HG03432 (cell line): ENCODE measurements around the gene FRMD4B.

ENCODE experiments used
- ATAC-seq: cut with Tn5 transposase; IDR thresholded peaks from one replicate; pipeline ENCODE4 v1.9.1; 2021; ENCODE audit warnings: mild to moderate bottlenecking, moderate library complexity; ENCODE audit not compliant: unreplicated experiment

The FRMD4B gene

DNA sequence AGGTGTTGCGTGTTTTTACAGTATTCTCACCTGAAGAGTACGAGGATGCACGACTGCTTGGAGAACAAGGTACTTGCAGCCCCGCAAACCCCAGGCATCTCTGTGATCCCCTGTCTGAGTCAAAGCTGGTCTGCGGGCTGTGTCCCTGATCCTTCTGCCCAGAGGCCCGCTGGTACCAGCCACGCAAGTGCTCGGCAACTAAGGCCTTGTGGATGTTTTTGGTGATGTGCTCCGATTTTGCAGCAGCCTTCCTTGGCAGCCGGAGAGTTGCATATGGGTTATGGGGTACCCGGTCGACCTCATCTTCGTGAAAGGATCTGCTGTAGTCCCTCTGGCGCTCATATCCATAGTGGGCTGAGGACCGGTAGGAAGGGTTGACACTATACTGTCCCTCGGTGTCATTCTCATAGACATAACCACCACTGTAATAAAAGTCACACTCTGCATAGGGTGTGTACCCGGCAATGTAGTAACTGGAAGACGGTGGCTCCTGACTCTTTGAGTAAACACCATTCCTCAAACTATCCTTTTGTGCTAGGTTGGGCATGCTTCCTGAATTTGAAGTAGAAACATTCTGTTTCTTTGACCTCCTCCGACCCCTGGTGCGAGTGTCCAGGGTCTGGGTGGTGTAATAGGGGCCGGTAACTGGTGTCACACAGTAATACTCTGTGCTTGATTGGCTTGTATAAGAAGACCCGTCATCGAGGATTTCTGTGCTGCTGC is 204.9 kb downstream of the FRMD4B start:
- ATAC-seq: no peak

DNA sequence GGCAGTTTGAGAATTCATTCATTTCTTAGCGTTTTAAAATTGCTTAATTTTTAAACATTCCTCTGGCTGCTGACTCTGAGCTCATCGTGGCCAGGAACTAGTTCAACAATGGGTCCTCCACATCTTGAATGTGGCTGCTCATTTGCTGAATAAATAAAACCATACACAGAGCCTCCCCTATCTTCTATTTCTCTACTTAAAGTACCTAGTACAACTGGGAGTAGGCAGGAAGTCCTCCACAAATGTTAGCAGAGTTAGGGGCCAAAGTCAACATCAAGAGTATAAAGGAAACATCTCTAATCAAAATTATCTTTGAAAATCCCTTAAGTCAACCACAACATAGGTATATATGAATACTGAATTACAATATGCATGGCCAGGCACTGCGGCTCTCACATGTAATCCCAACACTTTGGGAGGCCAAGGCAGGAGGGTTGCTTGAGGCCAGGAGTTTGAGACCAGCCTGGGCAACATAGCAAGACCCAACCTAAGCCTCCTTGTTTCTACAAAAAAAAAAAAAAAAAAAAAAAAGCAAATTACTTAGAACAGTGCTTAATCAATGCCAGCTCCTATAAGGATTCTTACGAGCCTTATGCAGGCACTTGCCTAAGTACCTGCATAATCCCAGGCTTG is 206.0 kb downstream of the FRMD4B start:
- no peak for ATAC-seq

DNA sequence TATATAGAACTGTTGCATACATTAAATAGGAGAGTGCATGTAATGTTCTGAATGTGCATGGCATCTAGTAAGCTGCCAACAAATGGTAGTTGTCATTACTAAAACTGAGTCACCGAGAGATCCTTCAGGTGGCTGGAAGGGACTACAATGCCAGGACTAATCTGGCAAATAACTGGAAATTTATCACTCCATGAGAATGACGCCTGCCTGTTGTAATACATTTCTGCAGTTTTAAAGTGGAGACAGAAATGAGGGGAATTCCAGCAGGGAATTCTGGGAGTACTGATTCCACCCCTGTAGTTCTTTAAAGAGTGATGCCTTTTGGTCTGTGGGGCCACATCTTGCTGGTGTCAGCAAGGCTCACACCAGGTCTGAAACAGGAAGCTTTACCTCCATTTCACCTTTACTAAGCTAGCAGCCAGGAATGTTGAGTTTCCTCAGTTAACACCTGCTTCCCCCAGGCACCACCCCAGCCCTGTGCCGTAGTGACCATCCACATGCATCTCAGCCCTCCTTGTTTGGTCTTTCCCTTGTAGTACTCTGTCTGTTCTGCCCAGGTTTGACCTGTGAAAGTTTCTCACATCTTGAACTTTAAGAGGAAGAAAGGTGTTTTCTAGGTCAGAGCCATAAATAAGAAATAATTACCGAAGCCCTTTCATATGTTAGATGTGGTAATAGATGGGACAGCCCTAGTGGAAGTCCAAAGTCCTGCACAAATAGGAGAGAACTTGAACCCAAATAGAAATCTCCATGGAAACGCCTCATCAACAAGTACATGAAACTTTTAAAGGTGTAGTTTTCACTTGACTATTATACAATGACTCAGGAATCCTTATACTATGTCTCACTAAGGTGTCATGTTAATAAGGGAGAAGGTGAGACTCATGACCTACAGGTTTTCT is 206.8 kb downstream of the FRMD4B start:
- ATAC-seq: no peak

DNA sequence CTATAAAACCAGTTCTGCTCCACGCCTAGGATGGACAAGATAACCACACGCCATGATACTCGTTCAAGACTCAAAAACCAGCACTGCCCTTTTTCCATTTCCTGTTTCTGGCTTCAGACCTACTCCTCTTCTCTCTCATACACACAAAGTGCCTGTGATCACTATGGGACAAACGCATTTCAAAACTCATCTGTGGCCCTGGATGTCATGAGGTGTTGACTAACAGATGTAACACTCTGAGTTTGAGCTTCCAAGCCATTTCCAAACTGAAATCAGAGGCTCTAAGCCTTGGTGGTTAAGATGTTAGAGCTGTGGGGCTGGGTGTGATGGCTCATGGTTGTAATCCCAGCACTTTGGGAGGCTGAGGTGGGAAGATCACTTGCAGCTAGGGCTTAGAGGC is 207.8 kb downstream of the FRMD4B start:
- ATAC-seq: no peak

DNA sequence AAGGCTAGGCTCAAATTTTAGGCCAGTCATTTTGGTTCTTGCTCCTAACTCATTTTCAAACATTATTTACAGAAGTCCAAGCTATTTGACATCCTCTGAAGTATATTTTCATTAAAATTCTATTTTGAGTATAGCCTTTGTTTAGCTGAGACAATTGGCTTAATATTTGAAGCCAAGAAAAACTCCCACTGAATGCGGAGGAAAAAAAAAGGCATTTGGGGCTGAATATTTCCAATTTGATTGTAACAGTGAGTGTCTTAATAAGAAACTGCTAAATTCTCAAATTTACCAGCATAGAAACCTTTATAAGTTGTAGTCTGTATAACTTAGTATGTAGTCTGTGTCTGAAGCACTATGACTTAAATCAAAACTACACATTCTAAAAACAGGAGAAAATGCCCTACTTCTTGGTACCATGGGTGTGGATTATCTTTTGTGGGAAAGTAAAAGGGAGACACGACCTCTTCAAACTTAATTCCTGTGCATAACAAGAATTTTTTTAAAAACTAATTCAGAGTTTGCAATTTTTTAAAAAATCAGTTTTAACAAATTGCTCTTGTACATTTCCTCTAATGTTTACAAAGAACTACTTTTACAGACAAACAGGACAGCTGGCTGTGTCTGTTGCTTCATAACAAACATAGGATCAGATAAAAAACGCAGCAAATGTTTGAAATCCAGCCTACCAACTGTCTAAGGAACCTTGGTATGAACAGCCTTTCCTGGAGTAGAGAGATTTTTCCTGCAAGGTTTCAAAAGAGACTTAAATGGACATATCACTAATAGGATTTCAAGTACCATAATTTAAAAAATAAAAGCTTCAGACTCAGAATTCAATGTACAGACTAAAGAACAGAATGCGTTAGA is 210.8 kb downstream of the FRMD4B start:
- no peak for ATAC-seq

DNA sequence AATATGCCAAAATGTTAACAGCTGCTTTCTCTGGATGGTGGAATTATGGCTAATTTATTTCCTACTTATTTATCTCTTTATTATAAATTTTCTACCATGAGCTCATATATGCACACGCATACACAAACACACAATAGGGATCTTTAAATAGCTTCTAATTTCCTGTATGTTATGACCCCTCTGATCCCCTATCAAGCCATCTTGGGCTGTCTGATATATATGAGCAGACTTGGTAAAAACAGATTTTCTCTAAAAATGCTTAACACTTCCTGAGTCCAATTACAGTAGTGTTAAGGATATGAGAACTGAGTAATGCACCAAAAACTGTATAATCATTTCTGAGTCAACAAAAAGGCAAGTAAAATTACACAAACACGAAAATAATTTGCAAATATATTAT is 211.4 kb downstream of the FRMD4B start:
- no peak for ATAC-seq

DNA sequence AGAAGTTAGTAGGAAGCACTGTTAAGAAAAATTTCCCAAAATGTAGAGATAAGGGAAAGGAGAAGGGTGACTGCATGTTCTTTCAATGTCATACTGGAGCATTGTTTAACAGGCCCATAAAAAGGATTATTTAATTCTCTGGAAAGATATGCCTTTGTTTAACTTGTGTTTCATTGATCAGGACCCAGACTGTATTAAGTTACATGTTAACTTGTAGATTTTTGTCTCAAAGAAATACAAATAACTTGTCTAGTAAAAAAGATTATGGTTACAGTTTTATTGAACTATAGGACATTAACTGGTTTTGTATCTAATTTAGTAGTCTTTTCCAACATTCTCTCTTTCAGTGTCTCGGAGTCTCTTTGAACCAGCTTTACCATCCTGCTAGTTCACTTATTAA is 213.8 kb downstream of the FRMD4B start:
- no peak for ATAC-seq

DNA sequence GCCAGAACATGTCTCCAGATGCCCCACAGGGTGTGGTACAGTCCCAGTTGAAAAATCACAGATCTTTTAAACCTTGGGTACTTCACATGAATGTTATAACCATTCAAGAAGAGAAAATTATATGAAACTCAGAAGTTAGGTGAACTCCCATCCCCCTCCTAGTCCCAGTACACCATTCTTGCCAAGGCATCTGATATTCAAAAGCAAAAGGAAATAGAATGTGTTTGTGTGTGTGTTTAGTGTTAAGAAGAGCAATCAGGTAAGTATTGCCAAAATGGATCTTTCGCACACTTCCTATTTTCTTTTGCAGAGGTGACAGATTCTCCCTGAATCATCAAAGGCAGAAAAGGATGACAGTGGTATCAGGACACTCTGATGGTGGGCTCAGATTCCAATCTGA is 219.4 kb downstream of the FRMD4B start:
- ATAC-seq: no peak

DNA sequence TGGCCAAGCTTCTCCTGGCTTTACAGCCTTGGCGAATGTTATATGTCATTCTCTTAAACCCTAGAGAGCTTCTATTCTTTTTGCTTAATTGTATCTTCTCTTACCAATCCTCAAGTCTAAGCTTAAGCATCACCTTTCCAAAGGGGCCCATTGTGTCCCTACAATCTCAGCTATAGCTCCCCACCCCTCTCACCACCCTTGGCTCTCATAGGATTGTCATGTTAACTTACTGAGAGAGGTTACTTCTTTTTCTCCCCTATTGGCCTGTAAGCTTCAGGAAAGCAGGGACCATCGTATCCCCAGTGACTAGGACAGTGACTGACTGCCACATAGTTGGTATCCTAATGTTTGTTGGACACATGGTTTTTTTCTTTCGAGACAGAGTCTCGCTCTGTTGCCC is 220.1 kb downstream of the FRMD4B start:
- ATAC-seq: no peak

DNA sequence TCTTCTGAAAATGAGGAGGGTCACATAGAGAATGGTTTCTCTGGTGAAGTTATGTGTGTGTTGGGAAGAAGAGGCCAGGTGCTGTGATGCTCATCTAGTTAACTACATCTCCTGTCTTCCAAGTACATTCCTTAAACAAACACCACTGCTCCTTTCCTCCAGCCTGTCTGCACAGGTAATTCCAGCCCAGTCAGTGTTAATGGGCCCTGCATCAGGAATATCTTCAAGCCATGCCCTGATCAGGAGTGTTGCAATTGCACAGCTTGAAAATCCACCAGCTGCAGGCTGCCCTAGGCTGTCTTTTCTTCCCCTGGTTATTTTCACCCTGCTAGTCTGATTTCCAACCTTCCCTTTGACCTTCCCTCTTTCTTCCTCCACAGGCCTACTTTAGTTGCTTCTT is 221.6 kb downstream of the FRMD4B start:
- ATAC-seq: no peak

DNA sequence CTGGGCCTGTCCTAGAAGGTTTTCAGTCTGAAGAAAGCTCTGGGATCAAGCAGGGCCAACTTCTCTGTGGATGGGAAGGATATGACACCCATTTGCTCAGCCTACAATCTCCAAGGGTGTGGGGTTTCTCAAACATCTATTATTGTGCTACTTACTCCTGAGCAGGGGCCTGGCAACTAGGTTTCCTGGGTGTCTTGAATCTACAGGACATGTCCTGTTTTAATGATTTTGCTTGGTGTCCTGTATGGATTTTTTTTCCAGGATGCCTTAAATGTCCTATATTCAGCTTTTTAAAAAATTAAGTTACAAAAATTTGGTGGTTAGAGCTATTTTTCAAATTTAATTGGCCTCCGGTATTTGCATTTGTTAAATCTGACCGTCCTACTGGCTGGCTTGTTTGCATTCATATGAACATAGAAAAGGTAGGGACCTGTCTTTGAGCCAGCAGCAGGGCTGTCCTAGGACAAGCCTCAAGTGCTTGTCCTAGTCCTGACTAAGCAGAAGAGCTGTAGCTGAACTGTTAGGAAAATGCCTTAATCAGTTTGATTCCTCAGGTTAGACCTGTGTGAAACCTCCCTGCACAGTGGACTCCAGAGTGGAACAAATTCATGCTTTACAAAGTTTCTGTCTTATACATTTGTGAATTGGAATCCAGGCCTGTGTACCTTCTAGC is 223.4 kb downstream of the FRMD4B start:
- ATAC-seq: no peak

DNA sequence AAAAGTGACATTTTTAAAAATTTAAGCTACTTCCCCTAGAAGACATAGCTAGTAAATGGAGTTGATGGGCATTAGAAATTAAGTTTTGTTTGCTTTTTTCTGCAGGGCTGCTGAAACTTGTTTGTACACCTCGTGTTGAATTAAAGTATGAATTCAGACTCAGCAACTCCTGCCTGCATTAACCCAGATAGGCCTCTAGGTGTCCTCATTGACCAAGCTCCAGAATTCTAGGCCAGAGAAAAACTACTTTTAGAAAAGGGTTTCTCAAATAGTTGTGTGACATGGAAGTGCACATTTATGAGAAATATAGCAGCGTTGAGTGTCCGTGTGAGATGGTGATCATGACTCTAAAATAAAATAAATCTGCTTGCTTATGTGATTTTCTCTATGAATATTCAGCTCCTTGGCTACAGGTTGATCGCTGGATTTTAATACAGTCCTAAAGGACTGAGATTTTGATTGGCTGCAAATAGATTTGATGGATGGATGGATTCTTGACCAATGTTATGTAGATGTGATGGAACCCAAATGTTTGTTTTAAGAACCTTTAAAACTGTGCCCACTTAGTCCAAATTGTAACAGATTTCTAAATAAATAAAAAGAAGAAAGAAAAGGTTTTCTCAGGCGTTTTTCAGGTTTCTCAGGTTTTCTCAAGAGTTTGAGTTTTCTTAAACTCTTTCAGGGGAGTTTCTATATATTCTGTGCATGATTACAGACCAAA is 224.1 kb downstream of the FRMD4B start:
- peak; percentile 75 for ATAC-seq

DNA sequence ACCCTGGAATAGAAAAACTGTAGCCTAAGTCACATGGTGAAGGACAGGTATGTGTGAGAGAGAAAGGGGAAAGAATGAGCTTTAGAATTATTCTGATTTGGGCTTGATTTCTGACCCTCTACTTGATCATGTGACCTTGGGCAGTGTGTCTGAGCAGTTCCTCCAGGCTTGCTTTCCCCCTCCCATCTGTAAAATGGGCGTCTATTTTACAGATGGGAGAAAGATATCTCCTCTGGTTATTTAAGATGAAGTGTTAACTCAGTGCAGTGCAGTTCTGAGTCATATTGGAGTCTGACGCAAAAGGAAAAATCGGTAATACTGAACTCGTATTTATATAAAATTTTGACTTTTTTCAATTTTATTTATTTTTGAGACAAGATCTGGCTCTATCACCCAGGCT is 225.4 kb downstream of the FRMD4B start:
- no peak for ATAC-seq

DNA sequence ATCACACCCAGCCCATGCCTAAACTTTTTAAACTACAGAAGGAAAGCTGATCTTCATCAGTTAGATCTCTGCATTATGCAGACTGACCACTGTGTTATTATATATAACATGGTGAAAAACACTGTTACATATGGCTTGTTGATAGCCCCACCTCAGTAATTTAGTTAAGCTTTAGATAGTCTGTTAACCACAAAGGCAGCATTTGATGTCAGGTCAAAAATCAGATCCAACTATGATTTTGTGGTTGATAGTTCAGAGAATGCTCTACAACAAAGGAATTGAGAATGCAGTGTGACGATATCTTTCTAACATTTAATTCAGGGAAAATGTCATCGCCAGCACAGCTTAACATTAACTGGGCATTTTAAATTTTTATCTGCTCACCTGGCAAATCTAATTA is 225.8 kb downstream of the FRMD4B start:
- no peak for ATAC-seq

DNA sequence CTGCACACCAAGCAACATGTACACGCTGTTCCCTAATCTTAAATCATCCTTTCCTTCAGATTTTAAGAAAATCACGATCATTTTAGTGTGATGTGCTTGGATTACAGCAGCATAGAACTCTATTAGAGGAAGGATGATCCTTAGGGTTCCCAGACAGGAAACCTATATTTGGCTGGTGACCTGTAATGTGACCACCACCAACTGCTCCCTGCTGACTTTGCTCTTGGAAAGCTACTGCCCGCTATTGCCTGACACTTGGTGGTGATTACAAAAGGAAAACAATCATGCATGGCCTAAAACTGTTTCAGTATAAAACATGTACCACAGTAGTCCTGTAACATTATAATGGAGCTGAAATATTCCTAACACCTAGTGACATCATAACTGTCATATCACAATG is 236.3 kb downstream of the FRMD4B start:
- ATAC-seq: no peak

DNA sequence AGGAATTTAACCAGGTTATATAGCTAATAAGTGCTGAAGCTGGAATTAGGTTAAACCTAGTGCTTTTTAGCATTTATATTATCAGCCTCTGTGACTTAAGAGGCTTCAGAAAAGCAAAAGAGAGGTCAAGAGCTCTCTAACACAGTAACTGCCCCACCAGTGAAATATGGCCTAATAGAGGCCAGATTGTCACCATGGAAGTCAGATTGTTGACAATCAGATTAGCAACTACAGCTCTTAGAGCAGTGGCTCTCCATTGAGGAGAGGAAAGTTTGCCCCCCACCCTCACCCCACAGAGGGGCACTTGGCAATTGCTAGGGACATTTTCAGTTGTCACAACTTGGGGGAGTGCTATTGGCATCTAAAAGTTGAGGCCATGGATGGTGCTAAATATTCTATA is 240.2 kb downstream of the FRMD4B start:
- ATAC-seq: no peak

DNA sequence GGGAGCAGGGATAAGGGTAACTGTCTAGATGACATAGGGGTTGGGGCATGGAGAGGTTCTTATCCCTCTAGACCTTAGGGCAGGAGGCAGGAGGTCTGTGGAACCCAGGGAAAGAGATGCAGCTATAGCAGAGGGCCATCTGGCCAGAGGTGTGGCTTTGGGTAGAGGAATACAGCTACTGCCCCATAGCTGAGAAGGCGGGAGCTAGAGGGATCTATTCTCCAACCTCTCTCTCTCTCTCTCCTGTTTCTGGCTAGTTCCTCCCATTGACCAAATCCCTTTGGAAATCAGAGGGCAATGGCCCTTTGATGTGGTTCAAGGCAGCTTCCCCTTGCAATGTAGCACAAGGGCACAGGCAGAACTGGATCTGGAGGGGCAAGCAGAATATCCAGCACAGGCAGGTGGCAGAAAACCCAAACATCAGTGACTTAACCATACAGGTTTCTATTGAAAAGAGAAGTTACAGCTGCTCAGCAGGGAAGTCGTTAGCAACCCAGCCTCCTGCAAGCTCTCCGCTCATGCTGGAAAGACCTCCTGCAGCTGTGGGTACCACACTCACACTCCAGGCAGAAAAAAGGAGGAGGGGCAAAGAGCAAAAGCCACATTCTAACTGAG is 241.2 kb downstream of the FRMD4B start:
- ATAC-seq: no peak

DNA sequence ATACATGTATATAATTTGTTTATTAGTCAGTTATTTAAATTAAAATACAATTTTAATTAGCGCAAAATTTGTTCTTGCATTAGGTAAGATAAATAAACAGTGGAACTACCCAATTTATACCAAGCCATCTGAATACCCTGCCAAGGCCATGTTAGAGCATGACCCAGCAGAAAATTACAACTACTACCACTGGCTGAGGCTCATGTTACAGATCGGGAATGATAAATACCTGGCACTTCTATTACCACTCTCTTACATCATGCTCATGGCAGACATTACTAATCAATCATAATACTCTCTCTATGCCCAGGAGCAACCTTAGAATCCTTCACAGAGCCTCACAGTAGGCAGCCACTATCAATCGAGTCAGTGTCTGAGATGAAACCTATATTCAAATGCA is 242.3 kb downstream of the FRMD4B start:
- no peak for ATAC-seq

DNA sequence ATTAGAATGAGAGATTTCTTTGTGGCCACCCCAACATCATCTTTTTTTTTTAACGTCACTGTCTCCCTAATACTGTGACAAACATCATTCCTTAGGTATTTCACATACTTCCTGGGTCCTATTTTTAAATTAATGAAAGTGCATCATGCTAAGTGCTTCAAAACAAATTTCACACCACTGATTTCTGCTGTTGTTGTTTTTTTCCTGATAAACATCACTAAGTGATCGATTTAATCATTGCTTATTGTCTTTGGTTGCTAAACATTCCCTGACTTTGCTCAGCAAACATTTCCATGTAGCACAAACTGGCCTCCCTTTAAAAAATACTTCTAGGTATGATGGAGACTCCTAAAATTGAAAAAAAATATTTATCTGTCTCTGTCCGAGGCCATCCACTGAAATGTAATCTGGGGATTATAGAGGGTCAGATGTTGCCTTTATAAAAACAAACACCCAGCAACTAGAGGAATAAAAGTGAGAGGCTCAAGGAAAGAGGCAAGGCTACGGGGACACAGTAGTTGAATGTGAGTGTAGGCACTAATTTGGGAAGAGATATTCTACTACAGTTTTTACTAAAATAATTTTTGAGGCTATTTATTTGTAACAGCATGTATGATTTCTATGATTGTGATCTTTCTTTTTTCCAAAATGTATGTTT is 243.0 kb downstream of the FRMD4B start:
- no peak for ATAC-seq
